IPS-NIHi7 (cell line): ENCODE measurements around the gene FMN1.

Experiments
- DNase-seq: peaks from one replicate; pipeline ENCODE4 v3.0.0; 2012; ENCODE audit warnings: mixed read lengths; ENCODE audit errors: extremely low spot score

FMN1 gene

DNA sequence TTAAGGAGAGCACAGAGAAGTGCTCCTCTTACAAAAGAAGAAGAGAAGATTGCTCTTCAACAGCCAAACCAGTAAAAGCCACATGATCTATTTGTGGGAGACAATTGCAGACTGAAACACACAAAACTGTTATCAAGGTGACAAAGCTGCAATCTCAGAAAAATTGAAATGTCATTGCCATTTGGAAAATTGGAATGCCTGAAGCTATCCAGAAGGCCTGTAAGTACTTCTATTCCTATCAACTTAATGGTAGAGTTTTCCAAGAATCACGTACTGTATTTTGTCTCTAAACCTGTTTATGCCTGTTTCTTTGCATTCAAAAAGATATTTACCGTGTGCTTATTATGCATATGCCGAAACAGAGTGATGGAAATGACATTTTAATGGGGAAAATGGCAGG is 272.0 kb downstream of the FMN1 start:
- DNase-seq: no peak

DNA sequence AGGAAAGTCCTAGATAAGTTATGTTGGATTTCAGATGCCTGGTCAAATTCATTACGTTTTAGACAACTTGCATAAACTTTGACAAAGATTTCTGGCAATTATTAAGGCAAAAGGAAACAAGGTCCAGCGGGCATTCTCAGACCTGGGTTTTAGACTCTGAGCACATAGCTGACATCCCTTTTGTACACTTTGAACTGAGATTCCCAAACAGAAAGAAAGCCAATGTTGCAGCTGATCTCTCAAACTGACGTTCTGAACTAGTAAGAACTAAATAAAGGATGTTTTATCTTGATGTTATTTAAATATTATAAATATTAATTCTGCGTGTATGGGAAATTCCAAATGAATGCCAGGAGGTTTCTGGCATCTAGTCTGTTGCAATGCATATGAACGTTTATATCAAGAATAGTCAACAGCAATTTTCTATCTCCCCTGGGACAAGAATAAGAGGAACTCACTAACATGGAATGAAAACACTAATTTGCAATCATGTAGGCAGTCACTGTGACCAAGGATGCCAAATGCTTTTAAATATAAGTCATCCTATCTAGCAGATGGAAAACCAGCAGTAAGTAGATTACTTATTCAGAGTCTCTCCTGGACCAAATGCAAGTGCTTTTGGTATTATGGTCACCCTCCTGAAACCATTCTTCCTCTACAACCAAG is 274.6 kb downstream of the FMN1 start:
- no peak for DNase-seq

GRCh38 chr15:32918547-32918946 is 276.0 kb downstream of the FMN1 start:
- peak; percentile 14 for DNase-seq

- DNase-seq: no peak
Measured at GRCh38 chr15:32910839-32911238, 283.7 kb downstream of the FMN1 start.

DNA sequence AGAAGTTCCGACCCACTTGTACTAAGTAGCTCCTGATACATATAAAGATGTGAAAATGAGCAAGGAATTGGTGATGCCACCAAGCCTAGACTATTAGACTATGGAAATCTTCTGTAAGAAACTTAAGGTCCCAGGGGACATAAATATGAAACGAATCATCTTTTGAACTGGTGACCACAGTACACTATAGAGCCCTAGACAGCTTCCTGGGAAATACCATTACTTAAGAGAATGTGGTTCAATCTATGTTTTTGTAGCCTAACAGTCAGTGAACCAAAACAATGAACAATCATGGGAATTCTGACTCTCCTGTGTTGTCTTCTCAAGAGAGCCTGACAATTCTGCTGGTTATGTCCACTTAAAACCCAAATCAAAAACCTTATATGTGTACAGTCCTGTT is 285.1 kb downstream of the FMN1 start:
- no peak for DNase-seq

- DNase-seq: no peak
Measured at GRCh38 chr15:32908872-32909271, 285.6 kb downstream of the FMN1 start.

DNA sequence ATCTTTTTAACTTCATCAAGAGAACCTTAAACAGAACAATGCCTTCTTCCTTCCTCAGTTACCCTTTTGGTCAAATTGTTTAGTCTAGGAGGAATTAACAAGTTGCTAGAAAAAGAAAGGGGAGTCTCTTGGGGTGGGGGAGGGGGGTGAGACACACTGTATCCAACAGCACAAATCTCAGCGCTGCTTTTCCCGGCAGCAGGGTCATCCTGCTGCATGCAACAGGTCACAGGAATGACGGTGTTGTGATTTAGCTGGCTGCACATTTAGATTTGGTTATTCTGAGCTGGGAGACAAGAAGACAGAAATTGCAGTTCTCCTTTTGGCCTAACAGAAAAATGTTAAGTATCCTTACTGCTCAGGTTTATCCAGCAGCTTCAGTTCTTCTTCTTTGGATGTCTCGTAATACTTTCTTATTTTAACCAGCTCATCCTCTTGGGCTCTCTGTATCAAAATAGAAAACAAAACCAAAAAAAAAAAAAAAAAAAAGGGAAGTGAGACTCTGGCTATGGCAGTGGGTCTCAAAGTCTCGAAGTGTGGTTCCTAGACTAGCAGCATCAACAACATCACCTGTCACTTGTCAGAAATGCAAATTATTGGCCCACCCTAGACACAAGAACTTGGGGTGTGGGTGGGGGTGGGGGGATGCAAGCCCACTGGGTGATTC is 286.2 kb downstream of the FMN1 start:
- DNase-seq: no peak

DNA sequence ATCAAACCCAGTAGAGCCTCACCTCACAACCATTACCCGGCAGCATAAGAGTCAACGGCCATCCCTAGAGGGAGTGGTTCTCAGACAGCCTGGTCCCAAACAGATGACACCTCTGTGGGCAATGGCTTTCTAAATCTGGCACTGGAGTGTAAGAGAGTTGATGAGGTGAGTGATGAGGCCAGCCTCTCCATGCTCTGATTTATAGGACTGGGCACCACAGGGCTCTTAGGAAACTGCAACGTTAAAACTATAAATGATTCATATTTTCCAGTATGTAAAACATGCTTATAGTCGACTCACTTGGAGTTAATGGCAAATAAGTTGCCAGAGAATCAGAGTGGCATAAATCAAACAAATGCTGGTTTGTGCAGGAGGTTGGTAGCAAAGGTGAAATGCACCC is 289.0 kb downstream of the FMN1 start:
- no peak for DNase-seq

GRCh38 chr15:32904448-32904847 is 290.1 kb downstream of the FMN1 start:
- no peak for DNase-seq

GRCh38 chr15:32903591-32904290 is 290.8 kb downstream of the FMN1 start:
- DNase-seq: no peak

DNA sequence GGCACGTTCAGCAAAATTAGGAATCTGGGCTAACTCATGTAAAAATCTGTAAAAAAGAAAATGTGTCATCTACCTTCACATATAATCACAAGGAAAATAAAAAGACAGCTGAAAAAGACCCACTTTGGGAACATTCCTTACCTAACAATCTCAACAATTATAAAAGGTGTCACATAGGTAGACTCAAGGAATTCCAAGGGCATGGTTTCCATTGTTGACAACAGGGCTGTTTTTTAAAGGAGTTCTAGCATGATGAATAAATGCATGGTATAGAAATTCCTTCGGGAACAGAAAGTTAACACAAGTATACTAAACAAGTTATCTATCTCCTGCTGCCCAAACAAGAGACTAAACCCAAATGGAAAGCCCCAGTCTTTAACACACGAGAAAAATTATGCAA is 292.5 kb downstream of the FMN1 start:
- no peak for DNase-seq

GRCh38 chr15:32901192-32901591 is 293.3 kb downstream of the FMN1 start:
- DNase-seq: no peak

DNA sequence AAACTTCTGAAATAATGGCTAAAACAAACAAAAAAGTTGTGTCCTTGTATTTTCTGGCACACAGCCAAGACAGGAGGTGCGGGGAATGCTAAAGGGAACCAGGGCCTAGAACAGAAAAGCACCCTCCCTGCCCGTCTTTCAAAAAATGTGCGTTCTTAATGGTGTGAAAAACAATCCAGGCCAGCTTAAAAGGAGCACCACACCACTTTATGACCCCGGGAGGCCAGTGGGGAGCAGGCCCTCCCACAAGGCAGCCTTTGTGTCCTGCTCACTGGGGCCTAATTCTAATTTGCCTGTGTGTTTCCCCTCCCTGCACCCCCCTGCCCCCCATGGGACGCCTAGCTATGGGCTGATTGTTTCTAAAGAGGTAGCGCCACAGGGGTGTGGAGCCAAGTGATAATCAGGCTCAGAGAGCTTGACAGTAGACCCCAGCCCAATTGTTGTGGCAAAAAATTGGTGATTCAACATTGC is 295.4 kb downstream of the FMN1 start:
- DNase-seq: peak; percentile 81

DNA sequence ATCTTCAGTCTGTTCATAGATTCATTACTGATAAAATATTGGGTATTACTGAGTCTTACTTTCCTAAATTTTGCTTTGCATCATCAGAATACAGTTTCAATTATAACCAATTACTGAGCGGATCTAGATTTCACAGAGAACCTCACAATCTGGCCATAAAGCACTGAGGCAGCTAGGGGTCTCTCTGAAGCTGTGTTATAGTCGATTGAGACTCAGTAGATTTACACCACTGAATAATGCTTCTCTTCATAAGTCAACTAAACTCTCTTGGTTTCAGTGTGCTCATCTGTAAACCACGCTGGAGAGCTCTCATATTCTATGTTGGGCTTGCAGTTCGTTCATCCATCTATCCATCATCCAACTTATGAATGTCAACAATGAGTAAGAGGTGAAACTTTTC is 296.1 kb downstream of the FMN1 start:
- DNase-seq: no peak

DNA sequence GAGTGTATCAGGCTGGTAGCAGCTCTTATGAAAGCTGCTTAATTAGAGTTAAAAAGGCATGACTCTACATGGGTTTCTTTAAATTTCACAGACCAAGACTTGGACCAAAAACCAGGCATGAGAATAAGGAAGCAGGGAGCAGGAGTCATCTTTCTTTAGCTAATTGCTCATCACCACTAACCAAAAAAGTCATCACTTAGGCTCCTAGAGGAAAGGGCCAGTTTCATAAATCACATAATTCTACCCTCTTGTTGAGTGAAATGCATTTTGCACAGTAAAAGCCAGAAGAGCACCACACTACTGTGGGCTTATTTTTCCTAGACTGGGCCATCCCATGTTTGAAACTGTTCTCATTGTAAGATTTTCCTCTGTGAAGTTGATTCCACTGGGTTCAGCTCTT is 301.1 kb downstream of the FMN1 start:
- DNase-seq: no peak

DNA sequence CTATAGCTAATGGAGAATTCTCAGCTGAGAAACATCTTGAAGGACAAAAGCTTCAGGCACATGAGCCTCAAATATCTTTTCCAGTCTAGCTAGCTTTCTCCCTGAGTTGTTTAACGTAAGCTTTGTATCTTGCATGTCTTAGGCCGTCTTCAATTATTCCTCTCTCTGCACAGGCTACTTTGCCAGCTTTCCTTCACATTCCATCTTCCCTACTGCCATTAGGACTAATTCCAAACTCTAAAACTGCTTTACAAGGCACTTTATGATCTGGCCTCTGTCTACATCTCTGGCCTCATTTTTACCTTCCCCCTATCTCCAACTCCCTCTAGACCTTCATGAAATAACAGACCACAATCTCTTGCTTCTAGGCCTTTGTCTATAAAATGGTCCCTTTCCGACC is 305.3 kb downstream of the FMN1 start:
- DNase-seq: no peak

DNA sequence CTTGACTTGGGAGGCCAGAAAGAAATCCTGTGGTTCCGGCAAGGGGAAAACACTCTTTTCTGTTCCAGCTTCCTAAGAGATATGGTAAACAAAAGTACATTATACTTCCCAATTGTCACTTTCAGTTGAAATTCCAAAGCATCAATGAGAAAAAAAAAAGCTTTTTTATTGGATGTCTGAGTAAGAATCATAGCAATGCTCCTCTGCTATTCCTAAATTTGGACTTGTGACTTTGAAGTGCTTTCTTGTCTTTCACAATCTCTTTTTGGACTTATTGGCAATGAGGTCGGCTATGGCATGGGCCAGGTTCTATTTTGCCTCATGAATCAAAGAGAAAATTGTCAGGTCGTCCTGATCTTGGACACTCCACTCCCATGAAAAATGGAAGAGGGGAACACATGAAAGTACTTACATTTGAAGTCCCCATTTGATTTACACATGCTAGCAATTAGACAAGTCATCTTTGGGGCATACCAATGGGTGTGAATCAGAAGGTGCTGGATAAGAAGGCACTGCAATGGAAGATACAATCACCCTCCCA is 306.2 kb downstream of the FMN1 start:
- DNase-seq: no peak

- DNase-seq: no peak
Measured at GRCh38 chr15:32887090-32887489, 307.4 kb downstream of the FMN1 start.

- no peak for DNase-seq
Measured at GRCh38 chr15:32886459-32886858, 308.1 kb downstream of the FMN1 start.

DNA sequence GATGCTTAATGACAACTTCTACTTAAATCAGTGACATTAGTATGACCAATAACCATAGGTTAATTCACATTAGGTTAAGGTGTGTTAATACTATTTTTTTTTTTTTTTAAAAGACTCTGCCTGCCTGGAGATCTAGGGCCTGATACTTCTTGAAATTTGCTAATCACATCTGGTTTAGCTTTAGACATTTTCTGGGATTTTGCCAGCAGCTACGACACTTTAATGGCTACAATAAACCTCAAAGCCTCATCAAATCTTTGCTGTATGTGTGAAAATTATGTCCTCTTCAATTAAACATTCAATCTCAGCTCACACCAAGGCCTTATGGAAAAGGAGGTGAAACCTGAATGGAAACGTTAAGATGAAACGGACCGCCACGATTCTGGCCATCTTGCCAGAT is 308.8 kb downstream of the FMN1 start:
- no peak for DNase-seq

DNA sequence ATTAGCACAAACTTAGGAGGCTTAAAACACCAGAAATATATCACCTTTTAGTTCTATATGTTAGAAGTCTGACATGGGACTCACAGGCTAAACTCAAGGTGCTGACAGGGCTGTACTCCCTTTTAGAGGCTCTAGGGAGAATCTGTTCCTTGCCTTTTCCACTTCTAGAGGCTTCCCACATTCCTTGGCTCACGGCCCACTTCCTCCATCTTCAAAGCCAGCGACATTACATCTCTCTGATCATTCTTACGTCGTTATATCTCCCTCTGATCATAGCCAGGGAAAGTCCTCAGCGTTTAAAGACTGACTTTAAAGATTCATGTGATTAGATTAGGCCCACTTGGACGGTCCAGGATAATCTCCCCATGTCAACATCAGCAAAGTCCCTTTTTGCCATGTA is 310.4 kb downstream of the FMN1 start:
- no peak for DNase-seq

DNA sequence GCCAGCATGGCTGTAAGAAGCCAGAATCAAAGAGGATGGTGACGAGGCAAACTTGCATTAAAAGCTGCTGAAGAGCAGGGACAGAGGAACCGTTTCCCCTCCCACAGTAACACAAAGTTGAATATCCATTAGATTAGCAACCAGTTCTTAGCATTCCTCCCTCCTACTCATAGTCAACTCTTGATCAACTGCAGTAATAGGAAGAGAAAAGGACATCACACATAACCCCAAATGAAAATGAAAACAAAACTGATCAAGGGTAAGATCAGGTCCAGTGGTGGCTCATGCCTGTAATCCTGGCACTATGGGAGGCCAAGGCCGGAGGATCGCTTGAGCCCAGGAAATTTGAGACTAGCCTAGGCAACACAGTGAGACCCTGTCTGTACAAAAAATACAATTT is 311.6 kb downstream of the FMN1 start:
- DNase-seq: no peak

GRCh38 chr15:32881528-32881927 is 313.0 kb downstream of the FMN1 start:
- no peak for DNase-seq
